HepG2 (cell line): ENCODE results near the gene IER5L. TPM values are rescaled to one million over a fixed set of nuclear protein-coding genes. Genes with fewer than 3 reads are reported as not detected.

Experiments
- AGO2 ChIP-seq: fragments of 200-400 bp; formaldehyde crosslinking; optimal IDR thresholded peaks from 2 replicates; pipeline ENCODE3; 2017; ENCODE audit warnings: mild to moderate bottlenecking, low read depth, low read length, moderate library complexity
- CENPX ChIP-seq: sonication (generic); formaldehyde crosslinking; IDR thresholded peaks from 2 replicates; pipeline ENCODE4 v1.9.0; 2021; ENCODE audit warnings: mild to moderate bottlenecking, missing genetic modification reagents, moderate library complexity
- DMAP1 ChIP-seq: IDR thresholded peaks from 2 replicates; pipeline ENCODE4 v1.6.1; 2016
- GATA4 ChIP-seq: sonication (generic); IDR thresholded peaks from 2 replicates; pipeline ENCODE4 v1.6.1; 2016; ENCODE audit warnings: antibody characterized with exemption, low read depth, borderline replicate concordance
- HNRNPL ChIP-seq: fragments of 200-400 bp; formaldehyde crosslinking; IDR thresholded peaks from 2 replicates; pipeline ENCODE4 v1.6.1; 2017; ENCODE audit warnings: mild to moderate bottlenecking, low read depth, low read length
- JUND ChIP-seq: sonication (generic); formaldehyde crosslinking; IDR thresholded peaks from 2 replicates; pipeline ENCODE4 v1.8.0; 2022; ENCODE audit warnings: mild to moderate bottlenecking, missing genetic modification reagents
- KLF13 ChIP-seq: sonication (generic); formaldehyde crosslinking; IDR thresholded peaks from 2 replicates; pipeline ENCODE4 v1.4.0; 2020; ENCODE audit warnings: mild to moderate bottlenecking, missing genetic modification reagents
- MXI1 ChIP-seq: IDR thresholded peaks from 3 replicates; pipeline ENCODE4 v1.6.1; 2012; ENCODE audit warnings: low read depth, low read length, inconsistent platforms, borderline replicate concordance
- NAIF1 ChIP-seq: sonication (generic); formaldehyde crosslinking; IDR thresholded peaks from 2 replicates; pipeline ENCODE4 v1.5.0; 2020; ENCODE audit warnings: mild to moderate bottlenecking, missing genetic modification reagents, borderline replicate concordance
- NCOA1 ChIP-seq: sonication (generic); formaldehyde crosslinking; IDR thresholded peaks from 2 replicates; pipeline ENCODE4 v1.9.0; 2021; ENCODE audit warnings: missing genetic modification reagents
- POLR2A ChIP-seq, 2 experiments: IDR thresholded peaks; 2 replicates each; pipeline ENCODE4 v1.6.1; 2011; ENCODE audit warnings: low read depth in 2 of 2, low read length in 2 of 2, mild to moderate bottlenecking in 1 of 2, moderate library complexity in 1 of 2; ENCODE audit not compliant: insufficient read depth in 1 of 2
- POLR2AphosphoS5 ChIP-seq: IDR thresholded peaks from 2 replicates; pipeline ENCODE4 v1.6.1; 2012; ENCODE audit warnings: low read depth, low read length
- RBFOX2 ChIP-seq: fragments of 200-400 bp; formaldehyde crosslinking; IDR thresholded peaks from 2 replicates; pipeline ENCODE4 v1.6.1; 2017; ENCODE audit warnings: low read depth, mild to moderate bottlenecking, low read length
- RBM22 ChIP-seq: fragments of 200-400 bp; formaldehyde crosslinking; optimal IDR thresholded peaks from 2 replicates; pipeline ENCODE3; 2017; ENCODE audit warnings: mild to moderate bottlenecking, low read length, moderate library complexity
- REL ChIP-seq: sonication (generic); formaldehyde crosslinking; conservative IDR thresholded peaks from 2 replicates; pipeline ENCODE4 v1.8.0; 2022; ENCODE audit warnings: mild to moderate bottlenecking, missing genetic modification reagents, moderate library complexity
- SMAD1 ChIP-seq: sonication (generic); formaldehyde crosslinking; IDR thresholded peaks from 2 replicates; pipeline ENCODE4 v1.4.0; 2020; ENCODE audit warnings: missing genetic modification reagents, low read depth, mild to moderate bottlenecking, borderline replicate concordance
- TCF12 ChIP-seq, 2 experiments: fragments of 450-650 bp in 1 of 2; sonication (generic) in 1 of 2; formaldehyde crosslinking in 1 of 2; IDR thresholded peaks; 2 replicates each; pipeline versions ENCODE4 v1.6.1 to v1.8.0; 2017 to 2022; ENCODE audit warnings: antibody characterized with exemption in 1 of 2, mild to moderate bottlenecking in 1 of 2, missing genetic modification reagents in 1 of 2, moderate library complexity in 1 of 2
- TP53 ChIP-seq: sonication (generic); formaldehyde crosslinking; conservative IDR thresholded peaks from 2 replicates; pipeline ENCODE4 v1.4.0; 2020; ENCODE audit warnings: missing genetic modification reagents
- ZFY ChIP-seq: sonication (generic); formaldehyde crosslinking; IDR thresholded peaks from 2 replicates; pipeline ENCODE4 v1.4.0; 2020; ENCODE audit warnings: missing genetic modification reagents
- ZNF354B ChIP-seq: sonication (generic); formaldehyde crosslinking; IDR thresholded peaks from 2 replicates; pipeline ENCODE4 v1.8.0; 2022; ENCODE audit warnings: mild to moderate bottlenecking, missing genetic modification reagents
- ZNF567 ChIP-seq: sonication (generic); formaldehyde crosslinking; IDR thresholded peaks from 2 replicates; pipeline ENCODE4 v1.8.1; 2023; ENCODE audit warnings: mild to moderate bottlenecking, missing genetic modification reagents, borderline replicate concordance
- ZNF572 ChIP-seq: sonication (generic); formaldehyde crosslinking; IDR thresholded peaks from 2 replicates; pipeline ENCODE4 v1.5.1; 2020; ENCODE audit warnings: mild to moderate bottlenecking, missing genetic modification reagents
- ZNF768 ChIP-seq: sonication (generic); formaldehyde crosslinking; IDR thresholded peaks from 2 replicates; pipeline ENCODE4 v1.4.0; 2020; ENCODE audit warnings: missing genetic modification reagents
- polyA plus RNA-seq, 8 experiments: library from polyadenylated mRNA; depleted of rRNA in 3 of 8; stranded (reverse) in 7 of 8; unstranded in 1 of 8; fragments of >200 nt; fragmentation: Illumina TruSeq in 4 of 8; extraction: Trizol in 4 of 8; gene quantifications; 2 replicates each; pipeline versions ENCODE4 v1.2.1 to v1.2.3, GENCODE V29; 2011 to 2016; ENCODE audit warnings: low read depth in 4 of 8, missing spikeins in 1 of 8, mixed read lengths in 1 of 8; ENCODE audit not compliant: insufficient read depth in 1 of 8
- total RNA-seq, 5 experiments: library from RNA; depleted of rRNA; stranded (reverse); fragments of >200 nt; fragmentation: Illumina TruSeq; extraction: Trizol; gene quantifications; 2 replicates each; pipeline ENCODE4 v1.2.3, GENCODE V29; 2016; ENCODE audit warnings: low read depth in 1 of 5
- TF ChIP-seq, protein P1 (sequence below): sonication (generic); formaldehyde crosslinking; IDR thresholded peaks from 2 replicates; pipeline ENCODE4 v1.9.0; 2022; ENCODE audit warnings: low read depth, missing genetic modification reagents
- TF ChIP-seq, protein P2 (sequence below): sonication (generic); formaldehyde crosslinking; IDR thresholded peaks from 2 replicates; pipeline ENCODE4 v1.8.1; 2022; ENCODE audit warnings: low read depth, mild to moderate bottlenecking, missing genetic modification reagents
- TF ChIP-seq, protein P3 (sequence below): IDR thresholded peaks from 2 replicates; pipeline ENCODE4 v1.6.1; 2016; ENCODE audit warnings: low read depth

The IER5L gene
- total and polyA plus RNA-seq, 2 of the 13 experiments (the other 11 are each of a cell fraction or from before 2014, with no cell fraction given) = 1.8 to 3.3 TPM

DNA sequence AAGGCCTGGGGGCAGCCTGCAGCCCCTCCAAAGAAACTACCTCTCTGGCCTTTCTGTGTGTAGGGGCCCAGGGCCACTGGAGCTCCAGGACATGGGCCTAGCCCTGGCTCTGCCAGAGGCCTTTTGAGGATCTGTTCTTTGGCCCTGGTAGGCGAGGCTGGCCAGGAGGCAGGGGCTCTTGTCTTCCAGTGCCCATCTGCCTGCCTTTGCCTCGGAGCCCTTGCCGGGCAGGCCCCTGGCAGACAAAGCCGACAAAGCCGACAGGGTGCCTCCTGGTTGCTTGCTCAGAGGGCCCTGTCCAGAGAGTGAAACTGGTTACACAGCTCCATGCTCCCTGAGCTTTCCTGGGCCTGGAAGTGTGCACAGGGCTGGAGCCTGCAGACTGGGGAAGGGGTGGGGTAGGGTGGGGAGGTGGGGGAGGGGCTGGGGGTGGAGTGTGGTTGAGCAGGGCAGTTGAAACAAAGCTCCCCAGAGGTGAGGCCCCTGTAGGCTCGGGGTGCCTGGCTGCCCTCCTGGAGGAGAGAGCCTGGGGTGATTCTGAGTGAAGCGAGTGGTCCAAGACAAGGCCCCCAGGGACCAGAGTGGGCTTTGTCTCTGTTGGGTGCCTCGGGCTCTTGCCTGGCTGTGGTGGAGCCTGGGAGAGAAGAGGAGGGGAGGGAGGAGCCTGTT lies 37.5 kb downstream of the IER5L start (continued):
- TF ChIP-seq ZNF354B (CRISPR knock-in tag) = no peak
- TF ChIP-seq TCF12 (IDR thresholded peaks at IDR 0.05) = no peak
- TF ChIP-seq TCF12 (CRISPR knock-in tag; IDR thresholded peaks at IDR 0.05) = no peak
- TF ChIP-seq NAIF1 (CRISPR knock-in tag) = no peak
- 0 out of 2 replicates have a peak, but pooled peaks have one; percentile 29 for TF ChIP-seq HNRNPL
- no peak for TF ChIP-seq REL (CRISPR knock-in tag)
- peak; percentile 68 for TF ChIP-seq RBFOX2
- TF ChIP-seq ZNF768 (CRISPR knock-in tag) = peak; percentile 45; the same call in 1 of the 2 replicates
- TF ChIP-seq DMAP1 (CRISPR knock-in tag) = peak; percentile 16; the same call in 1 of the 2 replicates
- TF ChIP-seq ZFY = peak; percentile 48
- TF ChIP-seq, protein P1, sequence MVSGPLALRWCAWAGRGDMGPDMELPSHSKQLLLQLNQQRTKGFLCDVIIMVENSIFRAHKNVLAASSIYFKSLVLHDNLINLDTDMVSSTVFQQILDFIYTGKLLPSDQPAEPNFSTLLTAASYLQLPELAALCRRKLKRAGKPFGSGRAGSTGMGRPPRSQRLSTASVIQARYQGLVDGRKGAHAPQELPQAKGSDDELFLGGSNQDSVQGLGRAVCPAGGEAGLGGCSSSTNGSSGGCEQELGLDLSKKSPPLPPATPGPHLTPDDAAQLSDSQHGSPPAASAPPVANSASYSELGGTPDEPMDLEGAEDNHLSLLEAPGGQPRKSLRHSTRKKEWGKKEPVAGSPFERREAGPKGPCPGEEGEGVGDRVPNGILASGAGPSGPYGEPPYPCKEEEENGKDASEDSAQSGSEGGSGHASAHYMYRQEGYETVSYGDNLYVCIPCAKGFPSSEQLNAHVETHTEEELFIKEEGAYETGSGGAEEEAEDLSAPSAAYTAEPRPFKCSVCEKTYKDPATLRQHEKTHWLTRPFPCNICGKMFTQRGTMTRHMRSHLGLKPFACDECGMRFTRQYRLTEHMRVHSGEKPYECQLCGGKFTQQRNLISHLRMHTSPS (CRISPR knock-in tag) = no peak
- TF ChIP-seq JUND (CRISPR knock-in tag) = no peak
- TF ChIP-seq TP53 (CRISPR knock-in tag) = 0 out of 2 replicates have a peak, but pooled peaks have one; percentile 30
- no peak for TF ChIP-seq MXI1
- peak; percentile 87 for TF ChIP-seq AGO2
- peak; percentile 6; the same call in 1 of the 2 replicates for TF ChIP-seq GATA4
- no peak for TF ChIP-seq KLF13 (CRISPR knock-in tag)
- TF ChIP-seq, protein P2, sequence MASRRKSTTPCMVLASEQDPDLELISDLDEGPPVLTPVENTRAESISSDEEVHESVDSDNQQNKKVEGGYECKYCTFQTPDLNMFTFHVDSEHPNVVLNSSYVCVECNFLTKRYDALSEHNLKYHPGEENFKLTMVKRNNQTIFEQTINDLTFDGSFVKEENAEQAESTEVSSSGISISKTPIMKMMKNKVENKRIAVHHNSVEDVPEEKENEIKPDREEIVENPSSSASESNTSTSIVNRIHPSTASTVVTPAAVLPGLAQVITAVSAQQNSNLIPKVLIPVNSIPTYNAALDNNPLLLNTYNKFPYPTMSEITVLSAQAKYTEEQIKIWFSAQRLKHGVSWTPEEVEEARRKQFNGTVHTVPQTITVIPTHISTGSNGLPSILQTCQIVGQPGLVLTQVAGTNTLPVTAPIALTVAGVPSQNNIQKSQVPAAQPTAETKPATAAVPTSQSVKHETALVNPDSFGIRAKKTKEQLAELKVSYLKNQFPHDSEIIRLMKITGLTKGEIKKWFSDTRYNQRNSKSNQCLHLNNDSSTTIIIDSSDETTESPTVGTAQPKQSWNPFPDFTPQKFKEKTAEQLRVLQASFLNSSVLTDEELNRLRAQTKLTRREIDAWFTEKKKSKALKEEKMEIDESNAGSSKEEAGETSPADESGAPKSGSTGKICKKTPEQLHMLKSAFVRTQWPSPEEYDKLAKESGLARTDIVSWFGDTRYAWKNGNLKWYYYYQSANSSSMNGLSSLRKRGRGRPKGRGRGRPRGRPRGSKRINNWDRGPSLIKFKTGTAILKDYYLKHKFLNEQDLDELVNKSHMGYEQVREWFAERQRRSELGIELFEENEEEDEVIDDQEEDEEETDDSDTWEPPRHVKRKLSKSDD (CRISPR knock-in tag) = no peak
- TF ChIP-seq CENPX (CRISPR knock-in tag) = no peak
- peak; percentile 18 for TF ChIP-seq RBM22
- 0 out of 2 replicates have a peak, but pooled peaks have one; percentile 36 for TF ChIP-seq ZNF567 (CRISPR knock-in tag)
- TF ChIP-seq POLR2A (IDR thresholded peaks at IDR 0.05; ENCODE audit: insufficient read depth in 1 of 2, low read depth in 2 of 2, low read length in 2 of 2) = peak in 1 of 2 experiments; percentile 59; a peak in 2 of 4 replicates
- 0 out of 2 replicates have a peak, but pooled peaks have one; percentile 21 for TF ChIP-seq ZNF572 (CRISPR knock-in tag)
- peak; percentile 46; the same call in 1 of the 2 replicates for TF ChIP-seq SMAD1 (CRISPR knock-in tag)
- TF ChIP-seq, protein P3, sequence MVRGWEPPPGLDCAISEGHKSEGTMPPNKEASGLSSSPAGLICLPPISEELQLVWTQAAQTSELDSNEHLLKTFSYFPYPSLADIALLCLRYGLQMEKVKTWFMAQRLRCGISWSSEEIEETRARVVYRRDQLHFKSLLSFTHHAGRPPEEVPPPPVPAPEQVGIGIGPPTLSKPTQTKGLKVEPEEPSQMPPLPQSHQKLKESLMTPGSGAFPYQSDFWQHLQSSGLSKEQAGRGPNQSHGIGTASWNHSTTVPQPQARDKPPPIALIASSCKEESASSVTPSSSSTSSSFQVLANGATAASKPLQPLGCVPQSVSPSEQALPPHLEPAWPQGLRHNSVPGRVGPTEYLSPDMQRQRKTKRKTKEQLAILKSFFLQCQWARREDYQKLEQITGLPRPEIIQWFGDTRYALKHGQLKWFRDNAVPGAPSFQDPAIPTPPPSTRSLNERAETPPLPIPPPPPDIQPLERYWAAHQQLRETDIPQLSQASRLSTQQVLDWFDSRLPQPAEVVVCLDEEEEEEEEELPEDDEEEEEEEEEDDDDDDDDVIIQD (CRISPR knock-in tag) = no peak
- peak; percentile 42 for TF ChIP-seq POLR2AphosphoS5
- no peak for TF ChIP-seq NCOA1 (CRISPR knock-in tag)
